Cortex of kidney (tissue), 1 donor: ENCODE measurements around the gene PNPLA3.

Experiments
- DNase-seq: peaks from one replicate; lab custom pipeline; 2025; lab: John Stamatoyannopoulos, UW

Gene PNPLA3

DNA sequence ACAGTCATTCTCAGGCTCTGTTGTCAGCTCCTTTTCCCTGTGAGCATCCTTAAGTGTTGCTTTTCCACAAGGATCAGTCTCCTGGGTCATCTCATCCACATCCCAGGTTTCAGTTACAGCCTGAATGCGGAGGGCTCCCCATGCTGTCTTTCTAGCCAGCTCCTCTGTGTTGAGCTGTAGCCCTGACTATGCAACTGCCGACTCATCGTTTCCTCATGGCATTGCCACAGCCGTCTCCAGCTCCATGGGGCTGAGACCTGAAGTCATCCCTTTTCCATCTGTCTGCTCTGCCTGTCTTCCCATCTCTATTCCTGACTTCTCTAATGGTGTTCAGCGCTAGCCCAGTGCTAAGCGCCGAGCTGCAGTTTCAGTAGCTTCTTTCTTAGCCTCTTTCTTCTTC is 43.5 kb downstream of the PNPLA3 start:
- DNase-seq, result no peak

DNA sequence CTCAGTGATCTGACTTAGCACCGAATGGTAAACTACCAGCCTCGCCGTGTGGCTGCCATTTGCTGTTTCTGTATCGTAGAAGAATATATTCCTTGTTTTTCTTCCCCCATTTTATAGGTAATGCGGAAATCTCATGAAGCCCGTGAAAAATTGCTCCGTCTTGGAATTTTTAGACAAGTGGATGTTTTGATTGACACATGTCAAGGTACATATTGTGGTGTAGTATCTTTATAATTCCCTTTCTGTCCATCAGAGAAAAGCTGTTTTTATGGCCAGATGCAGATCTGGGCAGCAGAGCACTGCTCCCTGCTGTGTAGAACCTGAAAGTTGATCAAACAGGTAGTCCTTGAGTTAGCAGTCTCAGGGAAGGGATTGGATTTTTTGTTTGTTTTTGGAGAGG is 45.0 kb downstream of the PNPLA3 start:
- DNase-seq, result no peak

DNA sequence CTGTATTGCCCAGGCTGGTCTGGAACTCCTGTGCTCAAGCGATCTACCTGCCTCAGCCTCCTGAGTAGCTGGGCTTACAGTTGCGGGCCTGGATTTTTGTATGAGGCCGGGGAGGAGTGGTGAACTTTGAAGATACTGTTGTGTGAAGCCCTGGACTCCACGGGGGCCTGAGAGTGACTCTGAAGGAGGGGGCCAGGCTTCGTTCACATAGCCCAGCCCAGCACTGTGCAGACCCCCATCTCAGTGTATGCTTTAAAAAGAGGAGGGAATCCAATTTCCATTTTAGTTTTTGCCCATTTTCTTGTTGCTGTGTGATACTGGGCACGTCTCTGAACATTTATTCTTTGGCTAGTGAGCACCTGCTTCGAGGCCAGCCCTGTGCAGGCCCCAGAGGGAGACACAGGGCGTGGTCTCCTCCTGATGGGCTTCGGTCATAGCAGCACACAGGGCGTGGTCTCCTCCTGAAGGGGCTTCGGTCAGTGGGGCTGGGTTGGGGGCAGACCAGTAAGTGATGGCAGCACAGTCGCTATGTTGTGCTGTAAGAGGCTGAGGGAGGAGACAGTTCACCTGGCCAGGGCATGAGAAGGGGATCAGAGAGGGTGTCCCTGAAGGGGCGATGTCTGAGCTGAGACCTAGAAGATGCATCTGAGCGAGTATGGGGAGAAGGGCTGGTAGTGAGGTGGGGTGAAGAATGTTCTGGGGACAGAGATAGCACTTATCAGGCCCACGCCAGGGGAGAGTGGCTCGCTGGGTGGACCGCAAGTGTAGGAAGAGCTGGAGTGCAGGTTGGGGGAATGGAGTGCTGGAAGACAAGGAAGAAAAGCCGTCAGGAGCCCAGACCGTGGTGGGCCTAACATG is 45.6 kb downstream of the PNPLA3 start:
- DNase-seq, result no peak

DNA sequence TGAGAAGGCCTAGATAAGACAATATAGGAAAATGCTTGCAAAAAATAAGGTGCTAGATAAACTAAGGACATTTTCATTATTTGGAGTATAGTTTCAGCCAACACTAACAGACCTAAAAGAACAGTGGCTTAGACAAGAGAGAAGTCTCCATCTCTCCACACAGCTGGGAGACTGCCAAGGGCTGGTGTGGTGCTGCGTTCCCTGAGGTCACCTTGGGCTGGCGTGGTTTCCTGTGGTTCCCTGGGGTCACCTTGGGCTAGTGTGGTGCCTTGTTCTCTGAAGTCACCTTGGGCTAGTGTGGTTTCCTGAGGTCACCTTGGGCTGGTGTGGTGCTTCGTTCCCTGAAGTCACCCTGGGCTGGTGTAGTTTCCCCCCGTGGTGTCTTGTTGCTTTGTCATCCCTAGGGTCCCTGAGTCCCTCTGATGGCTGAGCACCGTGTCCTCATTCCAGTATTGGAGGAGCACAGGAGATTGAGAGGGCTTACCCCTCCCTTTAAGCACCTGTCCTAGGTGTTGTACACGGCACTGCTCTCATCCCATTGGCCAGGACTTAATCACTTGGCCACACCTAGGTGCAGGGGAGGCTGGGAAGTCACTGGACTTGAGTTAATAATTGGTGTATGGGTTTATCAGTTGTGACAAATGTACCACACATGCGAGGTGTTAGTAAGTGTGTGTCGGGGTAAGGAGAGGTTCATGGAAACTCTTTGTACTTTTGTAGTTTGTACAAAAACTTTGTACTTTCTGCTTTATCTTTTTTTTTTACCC is 46.6 kb downstream of the PNPLA3 start:
- no peak for DNase-seq

DNA sequence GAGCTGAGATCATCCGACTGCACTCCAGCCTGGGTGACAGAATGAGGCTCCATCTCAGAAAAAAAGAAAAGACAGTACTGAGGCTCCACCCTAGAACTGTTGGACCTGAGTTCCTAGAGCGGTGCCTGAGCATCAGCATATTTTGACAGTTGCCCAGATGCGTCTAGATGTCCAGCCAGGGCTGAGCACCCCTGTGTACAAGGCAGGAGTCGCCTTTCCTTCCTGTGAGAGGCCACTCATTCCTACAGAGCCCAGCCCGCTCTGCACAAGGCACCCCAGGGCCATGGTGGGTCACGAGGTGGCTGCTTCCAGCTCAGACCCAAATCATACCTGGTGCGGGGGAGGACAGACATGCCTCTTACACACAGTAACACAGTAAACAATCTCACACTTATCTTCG is 47.5 kb downstream of the PNPLA3 start:
- no peak for DNase-seq

DNA sequence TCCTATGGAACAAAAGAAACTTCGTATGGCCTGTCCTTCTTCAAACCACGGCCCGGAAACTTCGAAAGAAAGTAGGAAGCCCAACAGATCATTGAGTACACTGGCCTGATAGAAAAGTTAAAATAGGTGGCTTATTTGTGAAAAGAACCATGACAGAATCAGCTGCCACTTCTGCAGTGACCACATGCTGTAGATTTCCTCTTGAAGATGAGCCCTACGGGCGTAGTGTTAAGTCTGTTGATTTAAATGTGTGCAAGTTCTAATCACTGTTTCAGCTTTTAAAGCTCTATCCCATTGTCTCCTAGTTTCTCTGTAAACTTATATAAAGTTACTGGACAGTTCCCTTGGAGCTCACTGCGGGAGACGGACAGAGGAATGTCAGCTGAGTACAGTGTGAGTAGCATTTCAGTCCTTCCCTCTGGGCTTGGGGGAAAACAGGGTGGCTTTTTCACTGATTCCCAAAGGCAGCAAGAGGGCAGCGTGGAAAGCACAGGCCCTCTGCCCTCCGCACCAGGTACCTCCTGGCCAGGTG is 49.4 kb downstream of the PNPLA3 start:
- no peak for DNase-seq

DNA sequence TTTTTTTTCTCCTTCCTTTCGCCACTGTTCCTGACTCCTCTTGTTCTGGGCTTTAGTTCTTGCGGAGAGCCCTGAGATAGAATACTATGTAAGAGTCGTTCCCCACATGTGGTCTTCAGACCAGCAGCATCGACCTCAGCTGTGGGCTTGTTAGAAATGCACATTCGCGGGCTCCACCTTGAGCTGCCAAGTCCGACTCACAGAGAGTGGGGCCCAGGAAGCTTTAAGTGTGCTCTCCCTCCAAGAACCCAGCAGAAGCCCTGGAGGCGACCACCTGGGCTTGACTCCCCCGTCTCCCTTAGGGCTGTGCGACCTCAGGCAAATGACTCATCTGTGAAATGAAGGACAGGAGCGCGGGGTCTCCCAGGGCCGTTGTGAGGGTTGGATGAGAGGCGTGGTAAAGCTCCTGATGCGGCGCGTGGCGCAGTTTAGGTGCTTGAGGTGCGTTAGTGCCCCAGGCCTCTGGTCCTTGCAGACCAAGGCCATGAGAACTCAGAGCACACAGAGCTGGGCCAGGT is 50.5 kb downstream of the PNPLA3 start:
- DNase-seq, result no peak

DNA sequence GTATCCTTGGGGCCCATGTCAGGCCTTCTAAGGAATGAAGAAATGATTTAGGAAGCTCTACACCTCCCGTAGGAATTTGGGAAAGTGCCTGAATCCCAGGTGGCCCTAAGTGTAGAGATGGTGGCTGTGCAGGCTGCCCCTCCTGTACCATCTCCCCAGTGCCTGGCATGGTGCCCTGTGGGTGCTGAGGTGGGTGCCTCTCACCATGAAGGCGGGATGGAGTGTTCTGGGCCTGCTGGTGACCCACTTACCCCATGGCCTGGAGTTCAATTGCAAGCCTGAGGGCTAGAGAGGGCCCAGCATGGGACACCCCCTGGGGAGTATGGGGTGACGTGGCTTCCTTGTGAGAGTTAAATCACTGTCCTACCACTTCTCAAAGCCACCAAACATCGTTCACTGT is 51.4 kb downstream of the PNPLA3 start:
- no peak for DNase-seq

DNA sequence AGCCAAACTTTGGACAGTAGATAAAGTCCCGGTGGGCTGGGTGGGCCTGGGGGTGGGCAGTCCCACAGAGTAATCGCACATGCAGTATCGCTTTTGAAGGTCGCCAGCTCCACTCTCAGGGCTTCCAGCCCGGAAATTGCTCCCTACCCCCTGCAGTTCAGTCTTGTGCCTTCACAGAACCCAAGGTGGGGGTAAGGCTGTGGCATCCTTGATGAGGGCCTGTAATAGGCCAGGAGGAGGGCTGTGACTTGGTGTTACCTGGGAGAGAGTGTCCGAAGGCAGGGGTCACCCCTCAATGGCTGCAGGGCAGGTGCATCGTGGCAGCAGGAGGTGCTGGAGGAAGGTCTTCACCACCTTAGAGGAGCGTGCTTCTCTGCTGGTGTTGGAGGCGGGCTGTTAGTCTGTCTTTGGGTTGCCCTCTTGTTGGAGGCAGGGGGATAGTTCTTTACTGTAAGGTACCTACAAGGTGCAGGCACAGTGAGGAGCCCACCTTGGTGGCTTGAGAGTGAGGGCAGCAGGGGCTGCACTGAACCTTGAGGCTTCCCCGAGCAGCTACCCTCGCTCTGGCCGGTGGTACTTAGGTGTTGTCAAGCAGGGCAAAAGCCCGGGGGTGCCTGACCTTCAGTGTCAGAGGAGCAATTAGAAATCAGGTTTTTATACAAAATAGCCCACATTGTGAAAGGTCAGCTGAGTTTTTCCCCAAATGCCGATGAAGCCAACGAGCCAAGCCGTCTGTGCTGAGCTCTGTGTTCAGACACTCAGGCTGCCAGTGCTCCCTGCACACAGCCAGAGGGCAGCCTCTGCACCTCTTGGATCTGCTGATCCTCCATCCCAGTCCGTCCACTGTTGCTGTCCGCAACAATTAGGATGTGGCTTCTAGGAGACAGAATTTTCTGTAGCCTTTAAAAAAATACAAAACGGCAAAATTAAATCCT is 53.5 kb downstream of the PNPLA3 start:
- DNase-seq, result no peak

DNA sequence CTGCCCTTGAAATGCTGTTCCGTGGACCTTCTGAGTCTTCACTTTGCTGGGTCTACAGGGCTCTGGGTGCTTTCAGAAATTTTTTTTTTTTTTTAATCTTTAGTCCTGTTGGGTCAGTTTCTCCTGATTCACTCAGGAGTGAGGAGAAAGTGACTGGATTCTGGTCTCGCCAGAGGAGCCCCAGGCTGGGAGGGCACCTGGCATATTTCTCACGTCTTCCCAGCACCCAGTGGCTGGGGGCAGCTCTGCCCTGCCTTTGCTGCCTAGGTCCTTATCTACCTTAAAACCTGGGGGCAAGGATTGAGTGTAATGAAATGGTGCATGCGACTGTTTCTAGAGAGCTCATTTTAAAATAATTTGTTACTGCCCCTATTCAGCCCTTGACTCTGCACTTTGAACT is 55.0 kb downstream of the PNPLA3 start:
- DNase-seq, result no peak

DNA sequence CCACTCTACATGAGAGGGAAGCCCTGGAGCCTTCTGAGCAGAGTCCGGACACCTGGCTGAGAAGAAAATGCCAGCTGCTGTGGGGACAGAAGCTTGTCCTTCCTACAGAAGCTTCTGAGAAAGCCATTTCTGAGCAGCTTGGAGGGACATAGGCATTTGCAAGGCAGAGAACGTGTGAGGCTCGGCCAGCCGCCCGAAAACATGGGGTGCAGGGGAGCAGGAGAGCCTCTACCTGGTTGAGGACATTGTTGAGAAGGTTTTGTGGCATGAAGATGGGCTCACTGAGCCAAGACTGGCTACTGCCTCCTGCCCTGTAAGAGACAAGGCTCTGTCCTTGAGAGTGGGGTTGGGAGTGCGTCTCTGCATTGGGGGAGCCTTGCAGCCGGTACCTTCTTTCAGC is 57.0 kb downstream of the PNPLA3 start:
- DNase-seq, result no peak

DNA sequence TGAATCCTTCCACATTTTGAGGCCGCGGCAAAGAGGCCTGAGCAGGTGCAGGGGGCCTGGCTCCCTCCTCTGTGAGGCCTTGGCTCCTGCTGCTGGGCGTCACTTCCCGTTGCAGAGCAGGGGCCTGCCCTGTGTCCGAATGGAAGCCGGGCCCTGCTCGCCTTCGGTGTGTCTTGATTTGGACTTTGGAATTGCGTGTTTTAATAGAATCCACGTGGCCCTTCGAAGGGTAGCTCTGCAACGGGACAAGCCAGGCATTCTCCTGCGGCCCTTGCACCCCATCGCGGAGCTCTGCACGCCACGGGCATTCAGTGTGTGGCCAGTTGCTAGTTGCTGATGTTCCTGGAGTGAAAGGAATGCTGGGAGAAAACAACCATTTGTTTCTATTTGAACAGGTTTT is 57.4 kb downstream of the PNPLA3 start:
- DNase-seq, result no peak

DNA sequence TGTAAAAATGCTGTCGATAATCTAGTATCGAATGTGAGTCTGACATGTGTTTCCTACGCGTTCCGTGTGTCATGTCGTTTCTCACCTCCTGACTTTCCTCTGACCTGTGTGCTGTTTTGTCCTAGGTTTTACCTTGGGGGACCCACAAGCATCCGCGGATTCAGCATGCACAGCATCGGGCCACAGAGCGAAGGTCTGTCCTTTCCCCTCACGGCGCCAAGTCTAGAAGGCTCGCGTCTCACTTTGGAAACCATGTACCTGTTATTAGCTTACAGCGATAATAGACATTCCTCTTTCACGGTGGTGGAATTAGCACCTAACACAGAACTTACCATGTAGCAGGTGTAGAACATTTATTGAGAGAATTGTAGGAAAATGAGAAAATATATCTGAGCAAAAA is 60.2 kb downstream of the PNPLA3 start:
- no peak for DNase-seq

DNA sequence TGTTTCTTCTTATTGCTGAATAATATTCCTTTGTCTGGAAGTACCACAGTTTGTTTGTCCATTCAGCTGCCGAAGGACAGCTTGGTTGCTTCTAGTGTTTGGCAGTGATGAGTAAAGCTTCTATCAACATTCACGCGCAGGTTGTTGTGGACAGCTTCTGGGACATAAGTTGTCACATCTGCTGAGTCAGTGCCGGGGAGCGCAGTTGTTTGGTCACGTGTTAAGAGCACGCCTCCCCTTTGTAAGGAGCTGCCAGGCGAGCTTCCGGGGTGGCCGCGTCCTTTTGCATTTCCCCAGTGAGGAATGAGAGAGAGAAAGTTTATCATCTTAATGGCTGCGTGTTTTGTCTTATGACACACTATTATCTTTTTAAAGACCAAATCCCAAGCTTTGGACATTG is 61.9 kb downstream of the PNPLA3 start:
- DNase-seq, result no peak

DNA sequence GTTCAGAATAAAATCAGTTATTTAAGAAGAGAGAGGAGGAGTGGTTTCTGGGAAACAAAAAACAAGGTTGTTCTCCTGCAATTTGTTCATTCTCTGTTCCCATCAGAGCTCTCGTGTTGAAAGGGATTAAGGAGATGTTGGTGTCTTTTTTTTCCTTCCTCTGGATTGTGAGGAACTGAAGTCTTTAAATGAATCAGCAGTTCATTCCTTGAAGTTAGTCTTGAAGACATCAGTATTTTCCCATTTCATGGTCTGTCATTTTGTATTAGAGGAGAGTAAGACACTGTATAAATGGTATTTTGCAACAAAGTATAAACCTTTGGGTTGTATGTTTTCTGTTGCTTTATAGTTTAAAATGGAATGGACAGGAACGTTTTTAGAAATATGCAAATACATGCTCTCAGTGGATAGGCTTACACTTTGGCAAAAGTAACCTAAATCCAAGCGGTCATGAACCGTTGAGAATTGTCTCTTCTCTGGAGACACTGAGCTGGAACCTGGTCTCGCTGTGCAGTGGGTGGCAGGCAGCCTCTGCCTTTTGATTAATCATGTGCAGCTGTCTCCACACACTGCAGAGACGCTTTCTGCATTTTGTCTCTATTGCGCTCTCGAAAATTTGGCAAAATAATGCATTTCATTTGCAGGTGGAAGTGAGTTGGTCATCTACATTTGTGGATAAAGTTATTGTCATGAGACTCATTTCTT is 64.7 kb downstream of the PNPLA3 start:
- DNase-seq, result no peak

DNA sequence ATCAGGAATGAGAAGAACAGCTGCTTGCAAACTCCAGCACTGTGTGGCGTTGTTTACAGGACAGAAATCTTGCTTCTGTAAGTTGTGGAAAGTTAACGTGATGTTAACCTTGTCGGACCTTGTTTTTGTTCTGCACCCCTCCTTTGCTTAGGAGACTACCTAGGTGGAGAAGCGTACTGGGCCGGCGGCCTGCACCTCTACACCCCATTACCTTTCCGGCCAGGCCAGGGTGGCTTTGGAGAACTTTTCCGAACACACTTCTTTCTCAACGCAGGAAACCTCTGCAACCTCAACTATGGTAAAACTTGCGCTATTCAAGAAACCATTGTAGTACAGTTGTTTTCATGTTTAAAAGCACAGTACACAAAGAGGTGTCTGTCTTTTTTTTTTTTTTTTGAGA is 65.4 kb downstream of the PNPLA3 start:
- no peak for DNase-seq

DNA sequence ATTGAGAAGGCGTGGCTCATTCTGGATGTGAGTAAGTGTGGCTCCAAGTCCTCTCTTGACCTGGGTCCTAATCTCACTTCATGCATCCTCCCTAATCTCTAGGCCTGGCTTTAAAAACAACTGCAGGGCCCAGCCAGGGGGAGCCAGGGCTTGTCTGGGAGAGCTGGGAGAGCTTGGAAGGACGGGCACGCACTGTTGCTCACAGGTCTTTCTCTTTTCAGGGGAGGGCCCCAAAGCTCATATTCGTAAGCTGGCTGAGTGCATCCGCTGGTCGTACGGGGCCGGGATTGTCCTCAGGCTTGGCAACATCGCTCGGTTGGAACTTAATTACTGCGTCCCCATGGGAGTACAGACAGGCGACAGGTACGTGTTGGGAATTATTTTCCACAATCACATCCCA is 66.4 kb downstream of the PNPLA3 start:
- DNase-seq, result no peak

DNA sequence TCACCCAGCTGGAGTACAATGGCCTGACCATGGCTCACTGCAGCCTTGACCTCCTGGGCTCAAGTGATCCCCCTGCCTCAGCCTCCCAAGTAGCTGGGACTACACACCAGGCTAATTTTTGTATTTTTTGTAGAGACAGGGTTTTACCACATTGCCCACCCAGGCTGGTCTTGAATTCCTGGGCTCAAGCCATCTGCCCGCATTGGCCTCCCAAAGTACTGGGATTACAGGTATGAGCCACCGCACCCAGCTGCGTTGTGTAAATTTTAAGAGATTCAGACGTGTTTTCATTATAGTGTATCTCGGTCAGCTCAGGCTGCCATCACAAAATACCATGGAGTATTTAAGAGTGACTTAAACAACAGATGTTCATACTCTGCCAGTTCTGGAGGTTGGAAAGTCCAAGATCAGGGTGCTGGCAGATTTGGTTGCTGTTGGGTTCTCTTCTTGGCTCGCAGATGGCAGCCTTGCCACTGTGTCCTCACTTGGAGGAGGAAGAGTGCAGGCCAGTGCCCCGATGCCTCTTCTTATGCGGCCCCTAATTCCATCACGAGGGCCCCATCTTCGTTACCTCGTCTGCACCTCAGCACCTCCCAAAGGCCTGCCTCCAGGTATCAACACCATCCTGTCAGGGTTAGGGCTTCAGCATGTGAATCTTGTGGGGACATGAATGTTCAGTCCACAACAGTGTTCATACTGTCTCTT is 67.9 kb downstream of the PNPLA3 start:
- DNase-seq, result no peak

DNA sequence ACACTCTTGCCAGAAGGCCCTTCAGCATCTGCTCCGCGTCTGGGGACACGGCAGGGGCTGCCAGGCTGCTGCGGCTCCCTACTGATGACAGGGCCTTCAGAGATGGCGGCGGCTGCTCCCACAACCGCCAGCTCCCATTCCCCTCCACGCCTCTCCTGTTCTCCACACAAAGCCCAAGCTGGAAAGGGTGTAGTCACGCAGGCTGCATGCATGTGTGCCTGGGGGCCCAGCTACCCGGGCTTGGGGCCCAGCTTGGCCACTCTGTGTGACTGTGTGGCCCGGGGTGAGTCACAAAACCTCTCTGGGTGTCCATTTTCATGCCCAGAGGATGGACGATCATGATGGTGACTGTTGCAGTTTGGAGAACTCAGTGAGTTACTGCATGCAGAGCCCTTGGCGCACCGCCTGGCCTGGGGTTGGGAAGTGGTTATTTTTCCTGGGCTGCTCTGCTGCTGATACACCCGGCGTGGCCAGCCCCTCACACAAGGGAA is 68.8 kb downstream of the PNPLA3 start:
- no peak for DNase-seq

DNA sequence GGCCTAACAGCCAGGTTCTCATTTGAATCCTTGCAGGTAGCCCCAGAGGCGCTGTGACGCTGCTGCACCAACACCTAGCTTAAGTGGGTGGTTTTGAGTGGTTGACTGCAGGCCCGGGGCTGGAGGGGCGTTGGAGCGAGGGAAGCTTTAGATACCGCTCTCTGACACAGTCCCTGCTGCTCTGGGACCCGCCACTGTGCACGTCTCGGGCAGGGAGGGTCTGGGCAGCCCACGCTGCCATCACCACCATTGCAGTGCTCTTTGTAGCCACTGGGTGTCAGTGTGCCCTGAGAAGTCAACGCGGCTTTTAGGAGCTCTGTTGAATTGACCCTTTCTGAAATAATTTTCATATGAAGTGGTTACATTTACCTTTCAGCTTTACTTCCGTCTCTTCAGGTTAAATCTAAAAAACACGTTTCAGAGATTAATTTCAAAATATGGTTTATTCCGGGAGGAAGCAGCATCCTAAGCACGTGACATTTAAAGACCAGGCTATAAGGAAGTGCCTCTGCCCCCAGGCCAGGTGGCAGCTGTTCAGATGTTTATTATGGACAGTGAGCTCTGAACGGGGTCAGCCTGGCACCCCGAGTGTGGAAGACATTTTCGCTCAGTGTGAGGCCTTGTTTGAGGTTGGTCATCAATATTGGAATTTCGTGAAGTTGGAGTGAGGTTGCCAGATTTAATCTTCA is 69.6 kb downstream of the PNPLA3 start:
- DNase-seq, result no peak
